Measurements from ENCODE around the gene ACKR3.

Gene ACKR3

DNA sequence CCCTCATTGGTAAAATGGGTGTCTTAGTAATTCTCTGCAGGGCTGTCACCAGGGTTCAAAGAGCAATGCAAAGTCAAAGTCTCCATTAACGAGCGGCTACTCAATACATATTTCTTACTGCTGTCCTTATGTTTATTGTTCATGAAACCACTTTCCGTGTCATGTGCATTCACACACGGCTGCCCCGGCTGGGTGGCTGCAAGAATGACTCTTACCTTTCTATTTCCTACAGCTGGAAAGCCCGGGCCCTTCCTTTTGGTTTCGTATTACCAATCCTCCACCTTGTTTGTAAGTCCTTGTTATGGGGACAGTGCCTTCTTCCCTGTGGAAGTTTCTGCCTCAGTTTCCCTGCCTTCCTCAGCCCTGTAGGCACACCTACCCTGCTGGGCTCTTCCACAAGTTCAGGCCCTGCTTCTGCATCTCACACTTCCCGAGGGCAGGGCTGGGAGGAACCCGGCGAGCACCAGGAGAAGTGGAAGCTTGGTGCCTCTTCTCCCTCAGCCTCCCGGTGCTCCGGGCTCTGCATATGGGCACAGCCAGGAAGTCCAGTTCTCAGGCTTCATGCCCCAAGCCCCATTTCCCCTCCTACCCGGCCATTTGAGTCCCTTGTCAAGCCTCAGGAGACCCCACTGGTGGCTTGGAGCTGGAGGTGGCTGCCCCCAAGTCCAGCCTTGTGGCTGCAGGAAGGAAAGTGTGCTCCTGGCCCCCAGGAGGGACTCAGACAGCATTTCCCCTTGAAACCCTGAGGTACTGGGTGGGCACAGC lies 18.7 kb upstream of the ACKR3 start:
- DNase-seq, result no peak

- DNase-seq, result no peak
Observed at GRCh38 chr2:236551471-236552211, 18.0 kb upstream of the ACKR3 start.

DNA sequence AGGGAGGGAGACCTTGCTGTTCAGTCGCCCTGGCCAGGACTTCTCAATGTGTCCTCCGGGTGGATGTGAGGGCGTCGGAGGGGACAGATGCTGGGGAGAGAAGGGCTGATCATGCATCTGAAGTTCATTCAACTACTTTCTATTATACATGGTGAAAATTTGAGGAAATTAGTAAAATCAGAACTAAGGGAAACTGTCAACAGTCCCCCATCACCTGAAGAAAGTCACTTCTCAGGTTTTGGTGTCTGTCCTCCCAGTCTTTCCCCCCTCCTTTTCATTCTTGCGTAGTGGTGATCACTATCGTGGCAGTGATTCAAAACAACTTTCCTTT lies 17.4 kb upstream of the ACKR3 start:
- DNase-seq, result no peak

- no peak for DNase-seq
Observed at GRCh38 chr2:236552581-236553363, 16.9 kb upstream of the ACKR3 start.

DNA sequence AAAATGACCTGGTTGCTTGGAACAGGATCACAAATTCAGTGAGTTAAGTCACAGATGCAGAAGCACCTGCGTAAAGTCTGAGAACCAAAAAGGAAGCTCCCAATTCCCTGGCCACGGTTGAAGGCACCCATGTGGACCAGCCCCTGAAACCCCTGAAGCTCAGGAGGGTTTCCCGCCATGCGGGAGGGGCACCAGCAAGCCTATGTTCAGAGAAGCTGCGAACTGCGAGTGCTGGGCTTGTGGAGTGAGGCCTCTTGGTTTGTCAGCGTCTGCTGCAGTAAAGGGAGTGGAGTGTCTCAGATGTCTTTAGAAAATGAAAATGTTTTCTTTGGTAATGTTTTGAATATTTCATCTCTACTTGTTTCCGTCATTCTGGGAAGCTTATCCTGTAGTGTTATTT lies 16.1 kb upstream of the ACKR3 start:
- no peak for DNase-seq

GRCh38 chr2:236554629-236555282 lies 14.9 kb upstream of the ACKR3 start:
- DNase-seq, result no peak

GRCh38 chr2:236555481-236555880 lies 14.1 kb upstream of the ACKR3 start:
- DNase-seq, result no peak

- DNase-seq, result no peak
Observed at GRCh38 chr2:236557306-236558030, 12.2 kb upstream of the ACKR3 start.

GRCh38 chr2:236558036-236558435 lies 11.6 kb upstream of the ACKR3 start:
- DNase-seq, result no peak

GRCh38 chr2:236558993-236559978 lies 10.3 kb upstream of the ACKR3 start:
- DNase-seq, result no peak

DNA sequence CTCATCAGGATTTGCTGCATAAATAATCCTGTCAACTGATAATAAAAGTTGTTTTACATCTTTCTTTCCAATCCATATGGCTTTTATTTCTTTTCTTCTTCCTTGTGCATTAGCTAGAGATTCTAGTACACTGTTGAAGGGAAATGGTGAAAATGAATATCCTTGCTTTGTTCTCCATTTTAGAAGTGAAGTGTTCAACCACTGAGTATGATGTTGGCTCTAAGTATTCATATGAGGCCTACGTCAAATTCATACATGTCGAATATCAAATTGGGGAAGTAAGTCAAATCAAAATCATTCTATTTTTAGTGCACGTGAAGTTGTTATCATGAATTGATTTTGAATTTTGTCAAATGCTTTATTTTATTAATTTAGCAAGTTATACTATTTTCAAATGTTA lies 7.8 kb upstream of the ACKR3 start:
- no peak for DNase-seq

DNA sequence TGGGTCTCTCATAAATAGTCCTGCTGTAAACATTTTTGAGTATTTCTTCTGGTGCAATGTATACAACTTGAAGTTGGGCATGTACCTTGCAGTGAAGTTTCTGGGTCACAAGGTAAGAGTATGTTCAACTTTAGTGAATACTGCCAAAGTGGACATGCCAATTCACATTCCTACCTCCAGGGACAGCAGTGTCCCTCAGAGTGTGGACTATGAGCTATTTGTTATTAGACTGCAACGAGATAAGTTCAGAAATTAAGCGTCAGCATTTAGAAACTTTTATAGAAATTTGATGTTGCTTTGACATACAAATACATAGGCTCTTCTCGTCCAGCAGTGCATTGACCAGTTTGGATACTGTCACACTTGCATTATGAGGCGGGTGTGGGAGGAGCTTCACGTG lies 7.2 kb upstream of the ACKR3 start:
- DNase-seq, result no peak

DNA sequence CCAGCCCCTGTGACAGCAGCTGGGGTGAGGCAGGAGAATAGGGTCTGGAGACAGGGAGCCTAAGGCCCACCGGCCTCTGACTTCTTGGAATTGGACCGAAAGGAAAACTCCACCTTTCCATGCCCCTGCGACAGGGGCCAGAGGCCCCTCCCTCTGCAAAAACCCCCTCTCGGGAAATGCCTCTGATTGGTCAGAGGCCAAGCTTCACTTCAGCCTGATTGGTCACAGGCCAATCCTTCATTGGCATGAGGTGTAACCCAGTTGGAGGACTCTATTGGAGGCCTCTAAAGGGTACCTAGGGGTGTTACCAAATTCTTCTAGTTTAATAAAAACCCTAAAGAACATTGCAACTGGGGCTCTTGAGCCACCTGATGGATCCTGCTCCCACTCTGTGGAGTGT lies 5.7 kb upstream of the ACKR3 start:
- no peak for DNase-seq

DNA sequence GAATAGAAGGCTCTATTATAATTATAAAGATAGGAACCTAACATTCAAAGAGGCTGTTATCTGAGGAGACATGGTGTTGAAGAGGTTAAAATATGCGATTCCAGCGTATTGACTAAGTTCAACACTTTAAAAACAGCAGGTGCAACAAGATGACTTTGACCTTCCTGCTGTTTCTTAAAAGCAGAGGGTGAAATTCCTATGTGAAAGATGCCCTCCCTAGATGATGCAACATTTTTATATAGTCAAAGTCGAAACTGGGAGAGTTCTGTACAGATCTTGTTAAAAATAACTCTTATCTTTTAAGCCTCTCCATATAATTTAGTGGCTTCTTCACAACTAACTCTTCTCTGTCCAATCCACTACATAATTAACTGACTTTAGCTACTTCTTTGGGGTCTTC lies 4.4 kb upstream of the ACKR3 start:
- DNase-seq, result no peak

- DNase-seq, result no peak
Observed at GRCh38 chr2:236565879-236566402, 3.7 kb upstream of the ACKR3 start.

- no peak for DNase-seq
Observed at GRCh38 chr2:236566596-236566995, 3.0 kb upstream of the ACKR3 start.

GRCh38 chr2:236568068-236568921 lies 1.3 kb upstream of the ACKR3 start:
- no peak for DNase-seq

DNA sequence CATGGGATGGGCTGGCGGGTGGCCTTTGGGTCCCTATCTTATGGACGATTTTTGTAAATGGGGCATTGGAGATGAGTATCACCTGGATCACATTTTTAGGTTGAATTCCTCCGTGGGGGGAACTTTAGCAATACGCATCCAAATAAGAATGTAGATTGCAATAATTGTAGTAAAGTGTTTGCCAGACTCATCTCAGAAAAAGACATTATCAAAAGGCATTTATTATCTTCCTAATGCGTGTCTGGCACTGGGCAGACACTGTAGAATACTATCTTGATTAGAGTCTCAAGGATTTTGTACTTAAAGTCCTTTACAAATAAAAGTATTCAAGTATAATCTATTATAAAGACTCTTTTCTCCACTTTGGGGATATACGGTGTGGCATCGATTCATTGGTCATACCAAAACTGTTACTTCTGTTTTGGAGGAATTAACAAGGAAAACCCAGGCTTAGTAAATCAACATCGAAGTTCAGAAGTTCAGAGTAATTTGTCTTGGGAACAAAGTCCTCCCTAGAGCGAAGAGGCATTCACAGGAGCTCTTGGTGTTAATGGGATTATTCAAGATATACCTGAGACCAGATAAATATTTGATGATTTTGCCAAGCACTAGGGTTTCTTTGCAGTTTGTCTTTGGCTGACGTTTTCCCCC lies 578 bp upstream of the ACKR3 start:
- no peak for DNase-seq

GRCh38 chr2:236570081-236570868 lies 650 bp downstream of the ACKR3 start:
- DNase-seq, result no peak

Data from AML-193 (cell line).